Astrocyte of the spinal cord (primary cell): Measurements from ENCODE around the gene PDE10A.
A peak's percentile ranks its signal among the peaks of the same experiment; 100 is the strongest.

ENCODE experiments used
- DNase-seq: peaks from one replicate; pipeline ENCODE4 v3.0.0; 2011; ENCODE audit warnings: low read depth, low spot score
- H3K4me3 ChIP-seq: 2 replicates; pipeline ENCODE4 v1.5.1; 2011; ENCODE audit warnings: low read depth, mild to moderate bottlenecking, low read length, moderate library complexity
- CTCF ChIP-seq: IDR thresholded peaks from 2 replicates; pipeline ENCODE4 v1.5.1; 2012; ENCODE audit warnings: low read depth, mild to moderate bottlenecking, low read length, inconsistent platforms
- in situ Hi-C: cut with HindIII; loops from 2 replicates; pipeline ENCODE4 v1.10.0; 2017; ENCODE audit warnings: low sequenced_read_pairs

Gene PDE10A

GRCh38 chr6:165586706-165587105 is 76.3 kb downstream of the PDE10A start:
- TF ChIP-seq CTCF = no peak
- in situ Hi-C loops = no loop called here
- no peak overlapping the region for H3K4me3 ChIP-seq
- DNase-seq = no peak

- in situ Hi-C loops = no loop called here
- peak; percentile 50 for DNase-seq
Measured at GRCh38 chr6:165585060-165585459, 78.0 kb downstream of the PDE10A start.

GRCh38 chr6:165584541-165584940 is 78.5 kb downstream of the PDE10A start:
- TF ChIP-seq CTCF = no peak
- no peak for DNase-seq
- no peak overlapping the region for H3K4me3 ChIP-seq
- in situ Hi-C loops = no loop called here

More at GRCh38 chr6:165585060-165585459, 78.0 kb downstream of the PDE10A start:
- H3K4me3 ChIP-seq = no peak overlapping the region
- no peak for TF ChIP-seq CTCF

- in situ Hi-C loops = no loop called here
- no peak for TF ChIP-seq CTCF
- H3K4me3 ChIP-seq = no peak overlapping the region
- DNase-seq = no peak
Measured at GRCh38 chr6:165581678-165582077, 81.4 kb downstream of the PDE10A start.

GRCh38 chr6:165580136-165580535 is 82.9 kb downstream of the PDE10A start:
- no peak for DNase-seq
- no peak overlapping the region for H3K4me3 ChIP-seq
- no peak for TF ChIP-seq CTCF
- in situ Hi-C loops = no loop called here

GRCh38 chr6:165579151-165579550 is 83.9 kb downstream of the PDE10A start:
- in situ Hi-C loops = no loop called here
- H3K4me3 ChIP-seq = no peak overlapping the region
- TF ChIP-seq CTCF = no peak
- no peak for DNase-seq

- no peak for TF ChIP-seq CTCF
- no peak for DNase-seq
- in situ Hi-C loops = no loop called here
- H3K4me3 ChIP-seq = no peak overlapping the region
Measured at GRCh38 chr6:165577556-165577955, 85.5 kb downstream of the PDE10A start.
